ENCODE results near the gene EFNB3.

The EFNB3 gene

GRCh38 chr17:7716901-7717755 is 12.1 kb downstream of the EFNB3 start, which contains the start of gene DNAH2:
DNAH2 (plus strand) TSS chr17:7717744; CDS start chr17:7719735, 1,991 bp downstream.
- peak in 1 of 3 donors; percentile 28 for DNase-seq (ENCODE audit: low read depth in 2 of 3, low spot score in 1 of 3)

- no peak for DNase-seq (ENCODE audit: low read depth in 2 of 3, low spot score in 1 of 3)
Measured at GRCh38 chr17:7717756-7718350, 12.9 kb downstream of the EFNB3 start.

GRCh38 chr17:7719661-7720060 is 14.7 kb downstream of the EFNB3 start:
- DNase-seq (ENCODE audit: low read depth in 2 of 3, low spot score in 1 of 3), result no peak

GRCh38 chr17:7720125-7720524 is 15.1 kb downstream of the EFNB3 start:
- no peak for DNase-seq (ENCODE audit: low read depth in 2 of 3, low spot score in 1 of 3)

GRCh38 chr17:7721612-7722011 is 16.6 kb downstream of the EFNB3 start:
- DNase-seq (ENCODE audit: low read depth in 2 of 3, low spot score in 1 of 3), result no peak

GRCh38 chr17:7727886-7728285 is 22.9 kb downstream of the EFNB3 start:
- no peak for DNase-seq (ENCODE audit: low read depth in 2 of 3, low spot score in 1 of 3)

GRCh38 chr17:7729816-7730215 is 24.8 kb downstream of the EFNB3 start:
- no peak for DNase-seq (ENCODE audit: low read depth in 2 of 3, low spot score in 1 of 3)

GRCh38 chr17:7732981-7733539 is 28.1 kb downstream of the EFNB3 start:
- DNase-seq (ENCODE audit: low read depth in 2 of 3, low spot score in 1 of 3), result no peak

- DNase-seq (ENCODE audit: low read depth in 2 of 3, low spot score in 1 of 3), result no peak
Measured at GRCh38 chr17:7737601-7738000, 32.6 kb downstream of the EFNB3 start.

GRCh38 chr17:7739746-7740145 is 34.7 kb downstream of the EFNB3 start:
- no peak for DNase-seq (ENCODE audit: low read depth in 2 of 3, low spot score in 1 of 3)

- DNase-seq (ENCODE audit: low read depth in 2 of 3, low spot score in 1 of 3), result no peak
Measured at GRCh38 chr17:7740481-7741001, 35.5 kb downstream of the EFNB3 start.

GRCh38 chr17:7742729-7743128 is 37.7 kb downstream of the EFNB3 start:
- no peak for DNase-seq (ENCODE audit: low read depth in 2 of 3, low spot score in 1 of 3)

GRCh38 chr17:7744416-7744815 is 39.4 kb downstream of the EFNB3 start:
- DNase-seq (ENCODE audit: low read depth in 2 of 3, low spot score in 1 of 3), result no peak

GRCh38 chr17:7745748-7746470 is 40.9 kb downstream of the EFNB3 start:
- DNase-seq (ENCODE audit: low read depth in 2 of 3, low spot score in 1 of 3), result no peak

- no peak for DNase-seq (ENCODE audit: low read depth in 2 of 3, low spot score in 1 of 3)
Measured at GRCh38 chr17:7747635-7748071, 42.7 kb downstream of the EFNB3 start.

- no peak for DNase-seq (ENCODE audit: low read depth in 2 of 3, low spot score in 1 of 3)
Measured at GRCh38 chr17:7748076-7748775, 43.2 kb downstream of the EFNB3 start.

GRCh38 chr17:7750321-7750821 is 45.4 kb downstream of the EFNB3 start:
- no peak for DNase-seq (ENCODE audit: low read depth in 2 of 3, low spot score in 1 of 3)

GRCh38 chr17:7754656-7755055 is 49.7 kb downstream of the EFNB3 start:
- no peak for DNase-seq (ENCODE audit: low read depth in 2 of 3, low spot score in 1 of 3)

GRCh38 chr17:7755095-7755890 is 50.3 kb downstream of the EFNB3 start:
- DNase-seq (ENCODE audit: low read depth in 2 of 3, low spot score in 1 of 3), result no peak

GRCh38 chr17:7756968-7757367 is 52.0 kb downstream of the EFNB3 start:
- no peak for DNase-seq (ENCODE audit: low read depth in 2 of 3, low spot score in 1 of 3)

All from stimulated activated CD4-positive, alpha-beta T cell treated with anti-CD3 and anti-CD28 coated beads, Interleukin-12 subunit alpha, Interleukin-12 subunit beta, amount 100 ng/mL, for 48 hours (primary cell).